DOHH2 (cell line): ENCODE measurements around the gene LRRC71.

Experiments
- CTCF ChIP-seq: fragments of 200-600 bp; sonication (generic); IDR thresholded peaks from one replicate; pipeline ENCODE4 v1.5.1; 2014; ENCODE audit warnings: antibody characterized with exemption, mild to moderate bottlenecking, low read depth, low read length; ENCODE audit not compliant: poor library complexity, severe bottlenecking
- EZH2phosphoT487 ChIP-seq: fragments of 200-600 bp; sonication (generic); IDR thresholded peaks from 2 replicates; pipeline ENCODE4 v1.6.1; 2017; ENCODE audit warnings: borderline replicate concordance, mild to moderate bottlenecking, antibody characterized with exemption, low read length, moderate library complexity, mixed read lengths

- TF ChIP-seq CTCF (no peak), EZH2phosphoT487 (no peak)
These were observed 26.4 kb upstream of the LRRC71 start for GRCh38 chr1:156894001-156894400.
